GOT3 (cell line): Measurements from ENCODE around the gene PEX6.
"Not testable (repeated sequence)": the region's sequence is repeated elsewhere in the genome, so short reads cannot be mapped to it uniquely, and the experiment has no call there.

Experiments
- DNase-seq: peaks from one replicate; lab custom pipeline; 2025; ENCODE audit warnings: mixed read lengths; lab: John Stamatoyannopoulos, UW

Gene PEX6

DNA sequence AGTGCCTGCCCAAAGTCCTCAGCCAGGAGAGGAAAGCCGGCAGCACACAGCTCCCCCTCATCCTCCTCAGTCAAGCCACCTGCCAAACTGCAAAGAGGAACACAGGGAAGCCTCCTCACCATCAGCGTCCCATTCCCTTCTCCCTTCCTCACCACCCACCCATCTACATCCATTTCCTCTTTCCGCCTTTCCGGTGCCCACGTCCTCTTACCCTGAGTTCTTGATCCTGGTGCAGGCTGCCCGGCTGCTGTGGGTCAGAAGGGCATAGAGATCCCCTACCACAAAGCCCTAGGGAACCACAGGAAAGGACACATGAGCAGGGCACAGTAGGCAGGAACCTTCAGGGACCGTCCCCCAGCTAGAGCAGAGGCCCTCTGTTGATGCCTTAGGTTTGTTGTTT lies 12.4 kb downstream of the PEX6 start:
- DNase-seq = no peak

GRCh38 chr6:42963855-42964605 lies 15.0 kb downstream of the PEX6 start:
- no peak for DNase-seq

GRCh38 chr6:42963179-42963854 lies 15.7 kb downstream of the PEX6 start:
- no peak for DNase-seq

GRCh38 chr6:42962502-42963178 lies 16.3 kb downstream of the PEX6 start:
- DNase-seq = no peak

DNA sequence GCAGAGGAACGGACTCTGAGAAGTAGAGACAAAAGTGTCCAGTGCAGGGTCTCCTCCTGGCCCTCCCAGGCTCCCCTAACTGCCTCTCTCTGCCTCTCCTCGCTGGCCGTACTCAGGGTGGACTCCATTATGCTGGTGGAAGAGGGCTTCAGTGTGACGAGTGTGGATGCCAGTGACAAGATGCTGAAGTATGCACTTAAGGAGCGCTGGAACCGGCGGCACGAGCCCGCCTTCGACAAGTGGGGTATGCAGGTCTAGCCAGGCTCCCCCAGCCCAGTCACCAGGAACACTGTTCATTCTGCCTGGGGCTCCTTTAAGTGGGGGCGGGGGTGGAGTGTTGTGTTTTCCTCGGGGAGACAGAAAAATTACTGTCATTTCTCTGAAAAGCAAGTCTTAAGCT lies 16.9 kb downstream of the PEX6 start:
- DNase-seq = no peak

- no peak for DNase-seq
These were observed 17.9 kb downstream of the PEX6 start for GRCh38 chr6:42961020-42961470.

- DNase-seq = no peak
These were observed 18.6 kb downstream of the PEX6 start, which contains the start of gene GNMT for GRCh38 chr6:42960243-42961019. Gene GNMT, plus strand, starts transcription at chr6:42960754. Its CDS starts 14 bp downstream, at chr6:42960768.

GRCh38 chr6:42959917-42960242 lies 19.1 kb downstream of the PEX6 start:
- no peak for DNase-seq

DNA sequence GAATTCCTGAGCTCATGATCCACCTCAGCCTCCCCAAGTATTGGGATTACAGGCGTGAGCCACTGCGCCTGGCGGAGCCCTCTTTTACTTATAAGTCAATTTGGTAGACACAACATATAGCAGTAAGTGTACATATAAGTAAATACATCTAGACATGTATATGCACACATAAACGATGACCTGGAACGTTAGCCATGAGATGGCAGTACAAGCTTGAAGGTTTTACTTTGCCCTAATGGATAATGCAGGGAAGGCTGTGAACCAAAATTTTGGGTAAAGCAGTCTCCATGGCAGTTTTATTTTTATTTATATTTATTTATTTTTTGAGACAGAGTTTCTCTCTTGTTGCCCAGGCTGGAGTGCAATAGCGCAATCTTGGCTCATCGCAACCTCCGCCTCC lies 20.9 kb downstream of the PEX6 start:
- no peak for DNase-seq

DNA sequence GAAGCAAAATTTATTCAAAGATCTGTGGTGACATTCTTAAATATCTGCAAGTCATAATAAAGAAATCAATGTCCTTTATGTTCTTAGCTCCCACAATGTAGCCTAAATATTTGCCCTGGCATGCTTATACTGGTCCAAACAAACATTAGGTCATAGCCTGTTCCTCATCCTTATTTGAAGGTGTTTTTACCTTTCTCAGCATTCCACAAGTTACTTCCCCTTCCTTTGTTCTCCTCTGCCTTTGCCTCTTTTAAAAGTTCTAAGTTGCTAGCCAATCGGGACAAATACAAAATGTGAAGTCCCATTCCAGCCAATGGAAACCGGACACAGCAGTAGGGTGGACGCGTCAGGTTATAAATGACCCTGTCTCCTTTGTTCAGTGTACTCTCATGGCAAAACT lies 24.6 kb downstream of the PEX6 start:
- DNase-seq = not testable (repeated sequence)

- no peak for DNase-seq
These were observed 26.6 kb downstream of the PEX6 start for GRCh38 chr6:42952389-42952788.

DNA sequence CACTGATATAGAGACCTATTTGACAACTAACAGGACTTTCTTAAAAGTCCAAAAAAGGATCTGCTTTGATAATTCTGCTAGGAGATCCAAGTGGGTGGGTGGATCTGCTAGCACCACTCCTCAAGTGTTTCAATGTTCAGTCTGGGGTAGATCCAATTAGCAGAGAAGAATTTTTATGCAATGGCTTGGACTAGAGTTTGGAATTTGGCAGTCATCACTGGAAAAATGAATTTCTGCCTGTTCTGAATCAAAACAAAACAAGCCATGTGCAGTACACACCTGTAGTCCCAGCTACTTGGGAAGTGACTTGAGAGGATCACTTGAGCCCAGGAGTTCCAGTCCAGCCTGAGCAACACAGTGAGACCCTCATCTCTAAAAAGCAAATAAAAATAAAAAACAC lies 31.0 kb downstream of the PEX6 start:
- no peak for DNase-seq

- no peak for DNase-seq
These were observed 36.5 kb downstream of the PEX6 start for GRCh38 chr6:42942444-42942843.

DNA sequence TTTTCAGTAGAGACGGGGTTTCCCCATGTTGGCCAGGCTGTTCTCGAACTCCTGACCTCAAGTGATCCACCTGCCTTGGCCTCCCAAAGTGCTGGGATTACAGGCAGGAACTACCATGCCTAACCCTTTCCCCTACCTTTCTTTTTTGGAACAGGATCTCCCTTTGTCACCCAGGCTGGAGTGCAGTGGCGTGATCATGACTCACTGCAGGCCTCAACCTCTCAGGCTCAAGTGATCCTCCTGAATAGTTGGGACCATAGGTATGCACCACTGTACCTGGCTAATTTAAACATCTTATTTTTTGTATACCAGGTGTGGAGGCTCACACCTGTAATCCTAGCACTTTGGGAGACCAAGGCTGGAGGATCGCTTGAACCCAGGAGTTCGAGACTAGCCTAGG lies 37.6 kb downstream of the PEX6 start:
- not testable (repeated sequence) for DNase-seq

- DNase-seq = no peak
These were observed 38.4 kb downstream of the PEX6 start for GRCh38 chr6:42940493-42941045.

- no peak for DNase-seq
These were observed 39.2 kb downstream of the PEX6 start for GRCh38 chr6:42939810-42940167.

GRCh38 chr6:42938987-42939809 lies 39.8 kb downstream of the PEX6 start:
- DNase-seq = no peak

DNA sequence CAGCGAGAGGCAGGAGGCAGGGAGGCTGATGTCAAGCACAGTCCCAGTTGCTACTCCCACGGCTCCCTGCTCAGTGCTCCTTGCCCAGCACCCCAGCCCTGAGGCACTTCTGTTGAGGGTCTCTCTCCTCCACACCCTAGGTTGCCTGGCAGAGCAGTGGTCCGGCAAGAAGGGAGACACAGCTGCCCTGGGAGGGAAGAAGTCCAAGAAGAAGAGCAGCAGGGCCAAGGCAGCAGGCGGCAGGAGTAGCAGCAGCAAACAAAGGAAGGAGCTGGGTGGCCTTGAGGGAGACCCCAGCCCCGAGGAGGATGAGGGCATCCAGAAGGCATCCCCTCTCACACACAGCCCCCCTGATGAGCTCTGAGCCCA lies 40.6 kb downstream of the PEX6 start:
- no peak for DNase-seq

- DNase-seq = no peak
These were observed 41.2 kb downstream of the PEX6 start for GRCh38 chr6:42937548-42938427.

GRCh38 chr6:42936398-42936797 lies 42.6 kb downstream of the PEX6 start:
- DNase-seq = no peak
